Prostate gland (tissue), 2 donors: ENCODE results near the gene ACTL8.

Source experiments
- POLR2AphosphoS5 ChIP-seq: sonication (generic); formaldehyde crosslinking; IDR thresholded peaks from one replicate; pipeline ENCODE4 v1.6.1; 2017; ENCODE audit warnings: antibody characterized with exemption
- TF ChIP-seq, protein P1 (sequence below), 4 experiments: fragments of 200-600 bp in 2 of 4; fragments of 450-650 bp in 2 of 4; sonication (generic) in 2 of 4; IDR thresholded peaks; 1 replicate in 3 of 4; 2 replicates in 1 of 4; pipeline ENCODE4 v1.5.1; 2016 to 2019; ENCODE audit warnings: antibody characterized with exemption in 4 of 4, mild to moderate bottlenecking in 2 of 4, moderate library complexity in 2 of 4

- TF ChIP-seq, protein P1, sequence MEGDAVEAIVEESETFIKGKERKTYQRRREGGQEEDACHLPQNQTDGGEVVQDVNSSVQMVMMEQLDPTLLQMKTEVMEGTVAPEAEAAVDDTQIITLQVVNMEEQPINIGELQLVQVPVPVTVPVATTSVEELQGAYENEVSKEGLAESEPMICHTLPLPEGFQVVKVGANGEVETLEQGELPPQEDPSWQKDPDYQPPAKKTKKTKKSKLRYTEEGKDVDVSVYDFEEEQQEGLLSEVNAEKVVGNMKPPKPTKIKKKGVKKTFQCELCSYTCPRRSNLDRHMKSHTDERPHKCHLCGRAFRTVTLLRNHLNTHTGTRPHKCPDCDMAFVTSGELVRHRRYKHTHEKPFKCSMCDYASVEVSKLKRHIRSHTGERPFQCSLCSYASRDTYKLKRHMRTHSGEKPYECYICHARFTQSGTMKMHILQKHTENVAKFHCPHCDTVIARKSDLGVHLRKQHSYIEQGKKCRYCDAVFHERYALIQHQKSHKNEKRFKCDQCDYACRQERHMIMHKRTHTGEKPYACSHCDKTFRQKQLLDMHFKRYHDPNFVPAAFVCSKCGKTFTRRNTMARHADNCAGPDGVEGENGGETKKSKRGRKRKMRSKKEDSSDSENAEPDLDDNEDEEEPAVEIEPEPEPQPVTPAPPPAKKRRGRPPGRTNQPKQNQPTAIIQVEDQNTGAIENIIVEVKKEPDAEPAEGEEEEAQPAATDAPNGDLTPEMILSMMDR (IDR thresholded peaks at IDR 0.05), result no peak
- TF ChIP-seq POLR2AphosphoS5, result no peak
Observed at GRCh38 chr1:17762313-17762712, 7.2 kb downstream of the ACTL8 start.
